Fibroblast of gingiva (primary cell): ENCODE results near the gene OTULINL.
"Not testable (repeated sequence)": the region's sequence is repeated elsewhere in the genome, so short reads cannot be mapped to it uniquely, and the experiment has no call there.

Experiments used
- DNase-seq: peaks from one replicate; pipeline ENCODE4 v3.0.0-alpha.2; 2011; ENCODE audit warnings: low read depth

The OTULINL gene

DNA sequence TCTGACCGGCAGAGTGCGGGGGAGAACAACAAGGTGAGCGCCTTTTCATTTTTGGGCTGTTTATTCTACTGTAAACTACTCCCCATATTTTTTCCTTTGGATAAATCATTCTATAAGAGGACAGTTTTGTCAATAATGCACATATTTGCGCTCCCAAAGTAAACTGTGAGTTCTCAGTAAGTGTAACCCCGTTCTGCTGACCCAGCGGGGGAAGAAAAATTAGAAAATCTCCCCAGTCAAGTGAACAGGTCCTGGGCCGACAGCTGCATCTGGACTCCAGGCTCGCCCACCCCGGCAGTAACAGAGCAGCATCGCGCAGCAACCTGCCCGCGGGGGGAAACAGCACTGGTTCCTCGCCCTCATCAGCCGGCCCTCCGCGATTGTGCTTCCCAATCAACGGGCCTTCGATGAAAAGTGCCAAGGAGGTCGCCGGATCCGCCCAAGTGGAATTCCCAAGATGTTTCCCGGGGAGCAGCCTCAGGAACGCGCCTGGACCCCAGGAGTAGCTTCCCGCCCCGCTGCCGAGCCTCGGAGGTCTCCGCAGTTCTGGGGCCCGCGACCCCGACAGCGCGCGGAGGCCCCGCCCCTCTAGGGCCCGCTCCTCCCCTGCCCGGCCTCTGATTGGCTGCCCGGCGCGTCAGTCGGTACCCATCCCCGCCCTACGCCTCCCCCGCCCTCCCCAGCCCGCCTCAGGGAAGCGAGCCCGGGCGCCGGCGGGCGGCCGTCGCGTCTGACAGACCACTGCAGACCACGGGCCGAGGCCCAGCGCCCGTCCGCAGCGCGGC lies at the start of gene OTULINL:
Gene OTULINL, plus strand, starts transcription at position 687 of the 785 bp plus-strand sequence. CDS start 103 bp downstream, outside the sequence.
- DNase-seq: peak; percentile 65

DNA sequence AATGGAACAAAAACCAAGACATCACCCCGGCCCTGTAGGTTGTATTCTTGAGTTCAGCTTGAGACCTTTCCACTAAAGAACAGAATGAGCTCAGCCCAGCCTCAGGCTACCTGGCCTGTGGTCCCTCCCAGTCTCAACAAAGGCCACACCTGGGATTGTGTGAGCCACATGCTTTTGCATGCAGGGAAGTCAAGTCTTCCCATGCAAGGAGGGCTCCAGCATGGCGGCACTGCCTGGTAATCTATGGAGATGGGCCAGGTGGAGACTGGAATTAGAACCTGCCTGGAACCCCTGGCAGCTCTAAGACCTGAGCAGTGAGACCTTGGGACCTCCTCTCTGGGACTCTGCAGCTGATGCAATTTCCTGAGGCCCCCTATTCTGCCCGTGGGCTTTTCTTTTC lies 49.4 kb upstream of the OTULINL start:
- no peak for DNase-seq

DNA sequence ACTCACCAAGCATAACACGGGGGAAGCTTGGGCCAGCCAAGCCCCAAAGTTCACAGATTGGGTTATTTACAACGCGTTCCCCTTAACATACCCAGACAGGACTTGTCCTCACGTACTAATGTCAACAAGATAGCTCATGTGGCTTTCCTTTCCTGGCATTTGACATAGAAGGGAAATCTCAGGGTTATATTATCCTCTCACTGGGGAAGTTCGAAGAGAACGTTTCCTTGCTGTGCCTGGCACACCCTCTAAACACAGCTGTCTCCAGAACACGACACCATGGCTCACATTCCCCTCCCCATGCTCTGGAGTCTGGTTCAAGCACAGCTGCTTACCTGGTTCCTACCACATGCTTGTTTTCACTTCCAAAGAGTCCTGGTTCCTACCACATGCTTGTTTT lies 46.8 kb upstream of the OTULINL start:
- no peak for DNase-seq

DNA sequence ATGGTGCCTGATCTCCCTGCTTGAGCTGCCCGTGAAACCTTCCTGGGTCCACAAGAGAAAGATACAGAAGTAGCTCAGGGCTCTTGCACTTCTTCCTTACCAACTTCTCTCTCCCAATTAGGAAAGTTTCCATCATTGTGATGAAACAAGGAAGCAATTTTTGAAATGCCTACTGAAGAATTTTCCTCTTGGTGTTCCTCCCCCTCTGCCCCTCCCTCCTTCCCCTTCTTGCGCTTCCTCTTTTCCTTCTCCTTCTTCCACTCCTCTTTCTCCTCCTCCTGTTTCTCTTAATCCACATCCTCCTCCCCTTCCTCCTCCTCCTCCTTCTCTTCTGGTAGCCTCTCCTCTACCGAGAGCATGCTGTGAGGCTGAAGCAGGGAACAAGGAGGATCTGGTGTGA lies 36.3 kb upstream of the OTULINL start:
- DNase-seq: no peak

DNA sequence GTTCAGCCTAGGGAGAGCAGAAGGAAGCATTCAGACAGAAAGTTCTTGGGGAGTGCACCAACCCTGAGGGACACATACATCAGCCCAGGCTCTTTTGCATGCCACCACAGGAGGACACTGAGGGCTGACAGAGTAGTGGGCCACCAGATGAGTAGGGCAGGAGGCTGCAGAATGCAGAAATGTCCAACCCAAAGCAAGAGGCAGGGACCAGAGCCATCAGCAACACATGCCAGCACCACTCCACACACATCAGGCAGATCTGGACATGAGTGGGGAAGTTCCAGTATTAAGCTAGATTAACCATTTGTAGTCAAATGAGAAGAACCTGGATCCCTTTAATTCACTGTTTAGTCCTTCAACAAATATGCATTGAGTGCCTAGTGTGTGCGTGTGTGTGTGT lies 35.7 kb upstream of the OTULINL start:
- DNase-seq: no peak

DNA sequence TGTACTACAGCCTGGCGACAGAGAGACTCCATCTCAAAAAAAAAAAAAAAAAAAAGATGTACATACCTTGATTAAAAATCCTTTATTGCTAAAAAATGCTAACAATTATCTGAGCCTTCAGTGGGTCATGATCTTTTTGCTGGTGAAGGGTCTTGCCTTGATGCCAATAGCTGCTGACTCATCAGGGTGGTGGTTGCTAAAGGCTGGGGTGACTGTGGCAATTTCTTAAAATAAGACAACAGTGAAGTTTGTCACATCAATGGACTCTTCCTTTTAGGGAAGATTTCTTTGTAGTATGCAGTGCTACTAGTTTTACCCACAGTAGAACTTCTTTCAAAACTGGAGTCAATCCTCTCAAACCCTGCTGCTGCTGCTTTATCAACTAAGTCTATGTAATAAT lies 33.9 kb upstream of the OTULINL start:
- no peak for DNase-seq

DNA sequence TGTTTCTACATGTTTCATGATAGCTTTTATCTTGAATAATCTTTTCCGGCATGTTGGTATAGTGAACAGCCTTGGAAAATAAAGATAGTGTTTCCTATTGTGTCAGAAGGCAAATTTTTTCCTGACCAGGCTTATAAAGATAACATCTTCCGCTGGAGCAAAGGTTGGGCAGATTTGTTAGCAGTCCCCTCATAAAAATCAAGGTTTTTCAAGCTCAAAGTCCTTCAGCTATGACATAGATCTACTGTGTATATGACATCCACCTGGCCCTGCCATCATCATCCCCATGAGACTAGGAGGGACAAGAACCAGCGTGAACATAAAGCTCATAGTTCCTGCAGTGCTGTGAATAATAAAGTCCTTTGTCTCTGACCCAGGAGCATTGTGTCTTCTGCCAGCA lies 30.4 kb upstream of the OTULINL start:
- DNase-seq: no peak

DNA sequence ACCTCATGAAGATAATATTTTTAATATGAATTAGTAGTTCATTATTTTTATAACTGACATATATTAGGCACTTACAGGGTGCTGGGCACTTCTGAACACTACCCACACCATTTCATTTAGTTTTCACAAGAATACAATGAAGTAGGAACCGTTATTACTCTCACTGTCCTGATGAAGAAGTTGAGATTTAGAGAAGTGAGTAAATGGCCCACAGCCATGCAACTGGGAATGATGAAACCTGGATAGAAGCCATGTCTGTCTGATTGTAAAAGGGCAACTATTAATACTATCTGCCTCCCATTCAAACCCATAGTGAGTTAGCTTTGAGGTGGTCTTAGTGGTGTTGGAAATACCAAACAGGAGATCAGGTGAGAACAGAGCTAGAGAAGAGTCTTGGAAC lies 29.6 kb upstream of the OTULINL start:
- DNase-seq: no peak

DNA sequence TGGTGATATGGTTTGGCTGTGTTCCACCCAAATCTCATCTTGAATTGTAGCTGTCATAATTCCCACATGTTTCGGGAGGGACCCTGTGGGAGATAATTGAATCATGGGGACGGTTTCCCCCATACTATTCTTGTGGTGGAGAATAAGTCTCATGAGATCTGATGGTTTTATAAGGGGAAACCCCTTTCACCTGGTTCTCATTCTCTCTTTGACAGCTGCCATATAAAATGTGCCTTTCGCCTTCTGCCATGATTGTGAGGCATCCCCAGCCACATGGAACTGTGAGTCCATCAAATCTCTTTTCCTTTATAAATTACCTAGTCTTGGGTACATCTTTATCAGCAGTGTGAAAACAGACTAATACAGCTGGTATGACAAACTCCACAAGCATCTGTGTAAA lies 27.3 kb upstream of the OTULINL start:
- DNase-seq: not testable (repeated sequence)

DNA sequence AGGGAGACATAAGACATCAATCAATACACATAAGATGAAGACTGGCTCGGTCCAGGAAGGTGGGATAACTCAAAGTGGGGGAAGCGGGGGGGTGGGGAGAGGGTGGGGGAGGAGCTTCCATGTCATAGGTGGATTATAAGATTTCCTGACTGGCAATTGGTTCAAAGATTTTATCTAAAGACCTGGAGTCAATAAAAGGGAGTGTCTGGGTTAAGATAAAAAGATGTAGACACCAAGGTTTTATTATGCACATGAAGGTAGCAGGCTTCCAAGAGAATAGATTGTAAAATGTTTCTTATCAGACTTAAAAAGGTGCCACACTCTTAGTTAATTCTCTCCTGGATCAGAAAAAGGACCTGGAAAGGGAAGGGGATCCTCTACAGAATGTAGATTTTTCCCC lies 25.6 kb upstream of the OTULINL start:
- no peak for DNase-seq

DNA sequence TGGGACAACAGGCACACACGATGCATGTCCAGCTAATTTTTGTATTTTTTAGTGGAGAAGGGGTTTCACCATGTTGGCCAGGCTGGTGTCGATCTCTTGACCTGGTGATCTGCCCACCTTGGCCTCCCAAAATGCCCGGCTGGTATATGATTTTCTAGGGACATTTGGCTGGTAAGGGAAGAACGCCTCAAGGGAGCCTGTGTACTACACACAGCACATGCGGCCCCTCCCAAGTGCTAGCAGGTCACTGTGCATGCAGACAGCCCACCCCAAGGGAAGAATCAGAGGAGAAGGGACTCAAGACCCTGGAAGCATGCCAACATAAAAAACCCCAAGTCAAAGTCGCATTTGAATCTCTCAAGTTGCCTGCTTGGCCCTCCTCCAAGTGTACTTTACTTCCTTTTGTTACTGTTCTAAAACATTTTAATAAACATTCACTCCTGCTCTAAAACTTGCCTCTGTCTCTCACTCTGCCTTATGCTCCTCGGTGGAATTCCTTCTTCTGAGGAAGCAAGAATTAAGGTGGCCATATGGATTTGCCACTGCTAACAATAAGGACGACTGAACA lies 24.3 kb upstream of the OTULINL start:
- DNase-seq: no peak

DNA sequence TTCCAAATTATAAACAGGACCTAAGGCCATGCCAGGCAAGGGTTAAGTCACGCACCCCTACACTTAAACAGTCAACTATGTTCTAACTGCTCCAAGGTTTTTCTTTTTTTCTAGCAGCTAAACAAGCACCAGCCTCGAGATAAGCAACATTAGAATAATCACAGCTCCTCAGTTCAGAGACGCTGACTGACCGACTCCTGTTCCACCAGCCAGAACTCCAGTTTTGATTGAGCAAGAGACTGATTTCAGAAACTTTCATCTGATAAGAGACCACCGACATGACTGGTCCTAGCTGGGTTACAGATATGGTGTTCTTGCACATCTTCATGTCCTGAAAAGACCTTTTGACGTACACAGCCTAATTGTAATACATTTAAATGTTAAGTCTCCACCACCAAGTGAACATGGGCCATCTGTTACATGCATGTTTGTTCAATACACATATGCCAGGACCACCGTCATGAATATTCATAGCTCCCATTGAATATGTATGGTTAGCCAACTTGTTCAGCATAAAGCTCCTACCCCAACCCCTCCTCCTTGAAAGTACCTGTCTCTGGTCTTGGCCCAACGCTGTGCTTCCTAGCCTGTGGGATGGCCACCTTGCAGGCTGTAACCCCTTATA lies 23.7 kb upstream of the OTULINL start:
- no peak for DNase-seq

DNA sequence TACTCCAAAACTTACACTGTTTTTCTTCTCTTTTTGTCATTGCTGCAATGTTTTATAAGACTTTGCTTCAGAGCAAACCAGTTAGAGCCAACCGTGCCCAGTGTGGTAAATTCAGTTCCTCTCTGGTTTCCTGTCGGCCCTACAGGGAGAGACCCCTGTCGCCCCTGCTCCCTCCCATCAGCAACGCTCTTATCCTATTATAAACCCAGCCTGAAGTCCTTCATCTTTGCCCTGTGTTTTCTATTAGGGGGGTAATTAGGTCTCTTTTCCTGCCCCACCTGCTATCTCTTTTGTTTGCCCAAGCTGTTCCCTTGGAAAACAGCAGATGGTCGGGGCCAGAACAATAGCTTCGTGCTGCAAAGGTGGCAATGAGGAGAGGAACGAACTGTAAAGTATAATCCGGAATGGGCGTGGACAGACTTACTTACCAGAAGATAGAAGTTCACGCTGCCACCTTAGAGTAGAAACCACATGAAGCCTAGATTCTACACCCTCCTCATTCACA lies 21.4 kb upstream of the OTULINL start:
- no peak for DNase-seq

DNA sequence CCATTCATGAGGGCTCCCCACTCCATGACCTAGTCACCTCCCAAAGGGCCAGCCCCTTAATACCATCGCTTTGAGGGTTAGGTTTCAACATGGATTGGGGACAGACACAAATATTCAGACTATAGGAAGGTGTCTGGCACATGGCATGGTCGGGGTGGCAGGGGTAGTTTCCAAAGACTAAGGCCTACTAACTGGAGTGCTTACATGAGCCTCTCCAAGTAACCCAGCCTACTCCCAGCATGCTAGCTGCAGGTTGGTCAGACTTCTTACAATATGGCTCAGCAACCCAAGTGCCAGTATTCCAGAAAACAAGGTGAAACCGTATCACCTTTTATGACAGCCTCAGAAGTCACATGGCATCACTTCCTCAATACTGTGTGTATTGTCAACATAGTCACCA lies 19.9 kb upstream of the OTULINL start:
- no peak for DNase-seq

DNA sequence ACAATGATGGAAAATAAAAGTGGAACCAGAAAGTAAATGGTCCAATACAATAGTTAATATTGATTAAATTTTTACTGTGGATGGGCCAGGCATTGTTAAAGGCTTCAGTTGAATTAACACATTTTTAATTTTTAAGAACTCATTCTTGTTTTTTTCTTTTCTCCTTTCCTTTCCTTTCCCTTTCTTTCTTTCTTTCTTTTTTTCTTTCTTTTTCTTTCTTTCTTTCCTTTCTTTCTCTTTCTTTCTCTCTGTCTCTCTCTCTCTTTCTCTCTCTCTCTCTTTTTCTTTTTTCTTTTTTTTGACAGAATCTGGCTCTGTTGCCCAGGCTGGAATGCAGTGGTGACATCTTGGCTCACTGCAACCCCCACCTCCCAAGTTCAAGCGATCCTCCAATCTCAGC lies 13.3 kb upstream of the OTULINL start:
- no peak for DNase-seq

DNA sequence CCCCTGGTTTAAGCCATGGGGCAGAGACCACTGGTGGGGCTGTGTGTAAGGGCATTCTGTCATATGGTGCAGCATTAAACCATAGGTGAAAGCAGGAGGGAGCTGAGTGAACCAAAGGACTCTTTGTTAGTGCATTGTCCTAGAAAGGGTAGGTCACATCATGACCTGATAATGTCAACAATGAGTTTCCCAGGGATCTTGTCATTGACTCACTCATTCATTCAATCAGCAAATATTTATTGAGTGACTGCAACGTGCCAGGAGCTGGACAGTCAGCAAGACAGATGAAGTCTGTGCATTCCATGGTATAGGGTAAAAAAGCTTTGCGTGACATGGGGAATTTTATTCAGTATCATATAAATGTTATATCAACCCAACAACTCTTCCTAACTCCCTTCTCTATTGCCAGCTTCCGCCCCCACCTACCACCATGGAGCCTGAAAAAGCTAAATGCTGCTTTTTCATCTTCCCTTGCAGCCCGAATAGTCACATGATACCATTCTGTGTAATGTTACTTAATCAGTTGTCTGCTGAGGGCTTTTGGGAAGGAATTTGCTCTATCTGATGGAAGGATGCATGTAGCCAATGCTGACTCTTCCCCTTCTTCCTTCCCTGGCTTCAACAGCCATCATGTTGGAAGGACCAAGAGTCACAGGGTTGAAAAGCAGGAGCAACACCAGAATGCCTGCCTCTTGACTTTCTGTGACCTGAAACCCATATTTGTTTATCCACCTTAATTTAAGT lies 11.5 kb upstream of the OTULINL start:
- no peak for DNase-seq

DNA sequence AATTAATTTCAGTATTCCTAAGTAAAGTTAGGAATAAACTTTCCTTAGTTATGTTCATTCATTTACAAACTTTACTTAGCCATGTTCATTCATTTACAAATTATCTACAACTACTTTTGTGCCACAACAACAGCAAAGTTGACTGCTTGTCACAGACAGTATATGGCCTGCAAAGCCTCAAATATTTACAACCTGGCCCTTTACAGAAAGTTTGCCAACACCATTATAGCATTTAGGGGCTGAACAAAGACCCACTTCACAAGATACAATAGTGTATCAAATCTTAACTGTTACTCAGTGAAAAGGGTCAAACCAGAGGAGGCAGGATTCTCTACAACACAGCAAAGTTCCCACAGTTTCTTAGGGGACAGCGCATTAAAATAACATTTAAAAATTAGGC lies 9.7 kb upstream of the OTULINL start:
- no peak for DNase-seq

DNA sequence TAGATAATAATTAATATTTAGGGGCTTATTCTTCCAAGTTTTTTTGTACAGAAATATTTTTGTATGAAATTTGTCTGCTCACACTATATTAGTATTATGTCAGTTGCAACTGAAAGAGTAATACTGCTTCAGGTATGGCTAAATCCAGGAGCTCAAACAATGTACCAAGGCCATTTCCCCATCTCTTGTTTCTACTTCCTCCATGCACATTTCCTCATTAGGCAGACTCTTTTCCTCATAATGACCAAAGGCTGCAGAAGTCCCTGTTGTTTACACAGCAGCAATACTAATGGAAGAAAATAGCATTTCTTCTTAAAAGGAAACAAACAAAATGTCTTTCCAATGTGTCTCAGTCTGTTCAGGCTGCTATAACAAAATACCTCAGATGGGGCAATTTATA lies 9.2 kb upstream of the OTULINL start:
- no peak for DNase-seq

DNA sequence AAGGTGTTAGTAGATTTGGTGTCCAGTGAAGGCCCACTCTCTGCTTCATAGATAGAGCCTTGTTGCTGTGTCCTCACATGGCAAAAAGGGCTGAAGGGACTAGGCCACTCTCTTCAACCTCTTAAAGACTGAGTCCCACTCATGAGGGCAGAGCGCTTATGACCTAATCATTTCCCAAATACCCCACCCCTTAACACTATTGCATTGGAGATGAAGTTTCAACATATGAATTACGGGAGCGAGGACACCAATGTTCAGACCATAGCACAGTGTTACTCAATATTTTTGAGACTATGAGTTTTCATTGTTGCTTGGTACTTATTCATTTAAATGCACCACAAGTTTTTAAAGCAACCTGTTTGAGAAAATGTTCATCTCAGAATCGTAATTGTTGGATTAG lies 8.8 kb upstream of the OTULINL start:
- DNase-seq: no peak

DNA sequence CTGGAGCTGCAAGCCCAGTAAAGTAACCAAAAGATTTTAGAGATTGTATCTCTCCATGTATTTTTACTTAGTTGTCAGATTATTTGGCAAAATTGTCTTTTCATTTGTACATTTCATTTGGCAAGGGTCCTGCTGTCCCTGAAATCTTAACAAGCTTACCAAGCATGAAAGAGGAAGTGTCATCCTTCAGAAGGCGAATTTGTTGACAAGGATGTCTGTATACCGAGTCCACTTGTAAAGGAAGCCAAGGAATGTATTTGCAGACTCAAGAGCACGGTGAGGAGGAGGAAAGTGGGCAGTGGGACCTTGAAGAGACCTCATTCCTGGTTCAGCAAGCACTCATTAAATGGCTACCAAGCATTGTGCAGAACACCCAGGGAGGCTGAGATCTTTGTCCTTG lies 7.5 kb upstream of the OTULINL start:
- no peak for DNase-seq

DNA sequence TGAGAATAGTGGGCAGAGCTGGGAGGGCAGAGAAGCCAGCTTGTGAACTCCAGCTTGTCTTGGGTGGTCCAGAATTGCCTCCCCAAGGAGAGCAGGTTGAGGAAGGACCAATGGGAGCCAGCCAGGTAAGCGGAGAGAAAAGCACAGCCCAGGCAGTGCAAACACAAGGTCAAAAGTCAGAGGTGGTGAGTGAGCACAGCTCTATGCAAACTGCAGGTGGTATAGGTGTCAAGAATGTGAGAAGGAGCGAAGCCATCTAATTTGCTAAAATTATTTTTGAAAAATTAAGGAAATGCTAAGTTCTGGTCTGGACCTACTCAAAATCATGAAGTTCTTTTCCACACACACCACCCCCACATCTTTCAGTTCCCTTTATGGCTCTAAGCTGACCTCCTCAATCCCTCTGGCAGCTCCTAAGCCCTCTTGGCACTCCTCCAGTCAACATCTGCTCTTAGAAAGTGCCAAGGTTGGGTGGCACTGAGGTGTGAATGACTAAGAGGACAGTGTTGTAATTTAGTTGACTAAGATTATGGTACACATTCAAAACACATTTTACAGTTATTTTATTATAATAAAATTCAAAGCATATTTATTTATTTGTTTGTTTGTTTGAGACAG lies 6.6 kb upstream of the OTULINL start:
- no peak for DNase-seq

DNA sequence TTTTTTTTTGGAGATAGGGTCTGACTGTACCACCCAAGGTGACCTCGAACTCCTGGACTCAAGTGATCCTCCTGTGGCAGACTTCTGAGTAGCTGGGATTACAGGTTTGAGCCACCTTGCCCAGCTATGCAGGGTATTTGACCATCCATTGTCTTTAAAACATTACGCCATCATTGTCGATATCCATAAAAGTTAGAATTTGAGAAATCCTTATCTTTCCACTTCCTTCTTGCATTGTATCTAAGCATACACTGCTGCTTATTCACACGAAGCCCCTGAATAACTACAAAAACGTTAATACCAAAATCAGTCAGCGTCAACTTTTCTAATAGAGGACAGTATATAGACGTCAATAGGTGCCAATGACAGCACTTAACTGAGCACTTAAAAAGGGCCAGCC lies 5.4 kb upstream of the OTULINL start:
- DNase-seq: no peak
